ENCODE results near the gene PDE4D.
"Not testable (repeated sequence)": the region's sequence is repeated elsewhere in the genome, so short reads cannot be mapped to it uniquely, and the experiment has no call there.

The PDE4D gene

DNA sequence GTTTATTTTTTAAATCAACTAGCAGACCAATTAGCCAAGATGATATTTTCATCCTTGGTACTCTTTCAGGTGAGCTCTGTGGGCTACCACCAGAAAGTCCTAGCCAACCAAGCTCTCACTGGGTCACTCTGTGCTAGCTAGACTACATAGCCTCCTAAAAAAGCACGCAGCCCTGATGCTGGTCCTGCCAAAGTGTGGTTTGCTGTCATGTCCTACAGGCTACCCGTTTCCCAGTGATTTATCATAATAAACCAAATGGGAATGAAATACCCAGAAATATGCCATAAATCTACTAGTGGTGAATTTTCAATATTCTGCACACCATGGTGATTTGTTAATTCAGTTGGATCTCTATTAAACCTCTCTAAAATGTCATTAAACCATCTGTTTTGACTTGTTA lies 829.2 kb downstream of the PDE4D start:
- Histone ChIP-seq H3K27ac (ENCODE audit: low read depth, low read length, severe bottlenecking) (no peak overlapping the region), H3K9me3 (ENCODE audit: control insufficient read depth, low read length) (no peaks in the 10 kb centered on the region), H3K4me1 (ENCODE audit: control insufficient read depth, insufficient read depth, low read length, poor library complexity, severe bottlenecking) (peaks cover 7% of the 10 kb centered on the region), H3K4me3 (ENCODE audit: extremely low read depth, insufficient read depth, low read length, poor library complexity, severe bottlenecking) (no peak overlapping the region), H3K36me3 (ENCODE audit: control insufficient read depth, insufficient read depth, low read length) (no peaks in the 10 kb centered on the region)
- 100% methylated on average over 1 of the region's 2 CpGs for WGBS, 2 experiments (ENCODE audit: insufficient coverage in 2 of 2)

DNA sequence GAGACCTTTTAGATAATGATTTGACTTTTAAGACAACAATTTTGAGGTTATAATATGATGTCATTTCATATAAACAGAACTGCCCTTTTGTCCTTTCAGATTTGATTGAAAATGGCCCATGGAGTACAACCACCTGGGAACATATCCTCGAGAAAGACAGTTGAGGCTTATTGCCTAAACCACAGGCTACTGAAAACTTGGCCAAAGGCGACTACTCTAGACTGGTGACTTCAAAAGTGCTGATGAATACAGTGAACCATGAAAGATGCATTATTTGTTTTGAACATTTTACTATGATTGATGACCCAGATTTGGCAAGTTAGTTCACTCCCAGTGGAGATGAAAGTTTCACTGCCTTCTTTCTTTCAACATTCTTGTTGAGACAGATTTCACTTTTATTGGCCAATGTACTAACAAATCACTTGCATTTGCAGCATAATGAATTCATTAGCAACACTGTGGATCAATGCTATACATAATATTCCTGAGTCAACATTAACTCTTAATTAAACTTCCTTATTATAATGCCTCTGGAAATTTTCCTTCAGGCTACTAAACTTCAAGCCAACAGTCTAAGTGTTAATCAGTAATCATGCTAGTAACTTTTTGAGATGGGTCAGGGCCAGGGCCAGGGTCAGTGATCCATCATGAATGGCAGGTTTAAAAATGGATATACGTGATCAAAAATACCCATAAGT lies 830.4 kb downstream of the PDE4D start:
- Histone ChIP-seq H3K36me3 (ENCODE audit: control insufficient read depth, insufficient read depth, low read length) (no peaks in the 10 kb centered on the region), H3K27ac (ENCODE audit: low read depth, low read length, severe bottlenecking) (no peak overlapping the region), H3K9me3 (ENCODE audit: control insufficient read depth, low read length) (no peaks in the 10 kb centered on the region), H3K4me1 (ENCODE audit: control insufficient read depth, insufficient read depth, low read length, poor library complexity, severe bottlenecking) (no peaks in the 10 kb centered on the region), H3K4me3 (ENCODE audit: extremely low read depth, insufficient read depth, low read length, poor library complexity, severe bottlenecking) (no peak overlapping the region)
- WGBS, 2 experiments (ENCODE audit: insufficient coverage in 2 of 2), result 90 to 100% methylated on average over 2 to 3 of the region's 3 CpGs

- H3K4me1 ChIP-seq (ENCODE audit: control insufficient read depth, insufficient read depth, low read length, poor library complexity, severe bottlenecking), result no peaks in the 10 kb centered on the region
- H3K36me3 ChIP-seq (ENCODE audit: control insufficient read depth, insufficient read depth, low read length), result no peaks in the 10 kb centered on the region
- H3K27ac ChIP-seq (ENCODE audit: low read depth, low read length, severe bottlenecking), result no peak overlapping the region
- H3K9me3 ChIP-seq (ENCODE audit: control insufficient read depth, low read length), result no peaks in the 10 kb centered on the region
- WGBS, 2 experiments (ENCODE audit: insufficient coverage in 2 of 2), result 81 to 93% methylated on average over 3 of the region's 5 CpGs
- H3K4me3 ChIP-seq (ENCODE audit: extremely low read depth, insufficient read depth, low read length, poor library complexity, severe bottlenecking), result no peak overlapping the region
These were observed 832.1 kb downstream of the PDE4D start for GRCh38 chr5:59061377-59061776.

GRCh38 chr5:59058969-59059687 lies 834.4 kb downstream of the PDE4D start:
- Histone ChIP-seq H3K9me3 (ENCODE audit: control insufficient read depth, low read length) (no peaks in the 10 kb centered on the region), H3K4me1 (ENCODE audit: control insufficient read depth, insufficient read depth, low read length, poor library complexity, severe bottlenecking) (no peaks in the 10 kb centered on the region), H3K27ac (ENCODE audit: low read depth, low read length, severe bottlenecking) (no peak overlapping the region), H3K4me3 (ENCODE audit: extremely low read depth, insufficient read depth, low read length, poor library complexity, severe bottlenecking) (no peak overlapping the region), H3K36me3 (ENCODE audit: control insufficient read depth, insufficient read depth, low read length) (no peaks in the 10 kb centered on the region)
- 83 to 93% methylated on average over 3 to 4 of the region's 5 CpGs for WGBS, 2 experiments (ENCODE audit: insufficient coverage in 2 of 2)

GRCh38 chr5:59058237-59058636 lies 835.3 kb downstream of the PDE4D start:
- WGBS, 2 experiments (ENCODE audit: insufficient coverage in 2 of 2), result 75% methylated on average over 1 of the region's 1 CpG; no CpG with 5 or more reads in 1 of the 2 experiments
- Histone ChIP-seq H3K9me3 (ENCODE audit: control insufficient read depth, low read length) (no peaks in the 10 kb centered on the region), H3K4me3 (ENCODE audit: extremely low read depth, insufficient read depth, low read length, poor library complexity, severe bottlenecking) (no peak overlapping the region), H3K4me1 (ENCODE audit: control insufficient read depth, insufficient read depth, low read length, poor library complexity, severe bottlenecking) (no peaks in the 10 kb centered on the region), H3K36me3 (ENCODE audit: control insufficient read depth, insufficient read depth, low read length) (no peaks in the 10 kb centered on the region), H3K27ac (ENCODE audit: low read depth, low read length, severe bottlenecking) (no peak overlapping the region)

GRCh38 chr5:59056599-59056998 lies 836.9 kb downstream of the PDE4D start:
- 100% methylated on average over 1 to 3 of the region's 3 CpGs for WGBS, 2 experiments (ENCODE audit: insufficient coverage in 2 of 2)
- not testable (repeated sequence) for H3K9me3 ChIP-seq (ENCODE audit: control insufficient read depth, low read length); H3K36me3 ChIP-seq (ENCODE audit: control insufficient read depth, insufficient read depth, low read length); H3K4me1 ChIP-seq (ENCODE audit: control insufficient read depth, insufficient read depth, low read length, poor library complexity, severe bottlenecking); H3K27ac ChIP-seq (ENCODE audit: low read depth, low read length, severe bottlenecking); H3K4me3 ChIP-seq (ENCODE audit: extremely low read depth, insufficient read depth, low read length, poor library complexity, severe bottlenecking)

- WGBS, 2 experiments (ENCODE audit: insufficient coverage in 2 of 2), result 77 to 90% methylated on average over 5 to 6 of the region's 9 CpGs
- no peaks in the 10 kb centered on the region for H3K4me1 ChIP-seq (ENCODE audit: control insufficient read depth, insufficient read depth, low read length, poor library complexity, severe bottlenecking)
- no peak overlapping the region for H3K27ac ChIP-seq (ENCODE audit: low read depth, low read length, severe bottlenecking)
These were observed 837.6 kb downstream of the PDE4D start for GRCh38 chr5:59055745-59056448.

GRCh38 chr5:59054963-59055528 lies 838.5 kb downstream of the PDE4D start:
- Histone ChIP-seq H3K4me1 (ENCODE audit: control insufficient read depth, insufficient read depth, low read length, poor library complexity, severe bottlenecking) (no peaks in the 10 kb centered on the region), H3K36me3 (ENCODE audit: control insufficient read depth, insufficient read depth, low read length) (no peaks in the 10 kb centered on the region), H3K4me3 (ENCODE audit: extremely low read depth, insufficient read depth, low read length, poor library complexity, severe bottlenecking) (no peak overlapping the region), H3K27ac (ENCODE audit: low read depth, low read length, severe bottlenecking) (no peak overlapping the region), H3K9me3 (ENCODE audit: control insufficient read depth, low read length) (no peaks in the 10 kb centered on the region)
- 88 to 100% methylated on average over 1 of the region's 3 CpGs for WGBS, 2 experiments (ENCODE audit: insufficient coverage in 2 of 2)

More at GRCh38 chr5:59055745-59056448, 837.6 kb downstream of the PDE4D start:
- no peaks in the 10 kb centered on the region for H3K9me3 ChIP-seq (ENCODE audit: control insufficient read depth, low read length)
- no peak overlapping the region for H3K4me3 ChIP-seq (ENCODE audit: extremely low read depth, insufficient read depth, low read length, poor library complexity, severe bottlenecking)
- no peaks in the 10 kb centered on the region for H3K36me3 ChIP-seq (ENCODE audit: control insufficient read depth, insufficient read depth, low read length)

- H3K27ac ChIP-seq (ENCODE audit: low read depth, low read length, severe bottlenecking), result no peak overlapping the region
- no peaks in the 10 kb centered on the region for H3K36me3 ChIP-seq (ENCODE audit: control insufficient read depth, insufficient read depth, low read length)
- WGBS, 2 experiments (ENCODE audit: insufficient coverage in 2 of 2), result 74 to 94% methylated on average over 3 of the region's 3 CpGs
- H3K9me3 ChIP-seq (ENCODE audit: control insufficient read depth, low read length), result no peaks in the 10 kb centered on the region
- H3K4me1 ChIP-seq (ENCODE audit: control insufficient read depth, insufficient read depth, low read length, poor library complexity, severe bottlenecking), result no peaks in the 10 kb centered on the region
- no peak overlapping the region for H3K4me3 ChIP-seq (ENCODE audit: extremely low read depth, insufficient read depth, low read length, poor library complexity, severe bottlenecking)
These were observed 841.6 kb downstream of the PDE4D start for GRCh38 chr5:59051951-59052350.

GRCh38 chr5:59049095-59049494 lies 844.4 kb downstream of the PDE4D start:
- no peaks in the 10 kb centered on the region for H3K36me3 ChIP-seq (ENCODE audit: control insufficient read depth, insufficient read depth, low read length)
- no peak overlapping the region for H3K27ac ChIP-seq (ENCODE audit: low read depth, low read length, severe bottlenecking)
- H3K4me1 ChIP-seq (ENCODE audit: control insufficient read depth, insufficient read depth, low read length, poor library complexity, severe bottlenecking), result no peaks in the 10 kb centered on the region
- no peak overlapping the region for H3K4me3 ChIP-seq (ENCODE audit: extremely low read depth, insufficient read depth, low read length, poor library complexity, severe bottlenecking)
- 80% methylated on average over 1 of the region's 2 CpGs; no CpG with 5 or more reads in 1 of the 2 experiments for WGBS, 2 experiments (ENCODE audit: insufficient coverage in 2 of 2)
- H3K9me3 ChIP-seq (ENCODE audit: control insufficient read depth, low read length), result no peaks in the 10 kb centered on the region
